ENCODE data around the gene CNDP2.

CNDP2 gene

DNA sequence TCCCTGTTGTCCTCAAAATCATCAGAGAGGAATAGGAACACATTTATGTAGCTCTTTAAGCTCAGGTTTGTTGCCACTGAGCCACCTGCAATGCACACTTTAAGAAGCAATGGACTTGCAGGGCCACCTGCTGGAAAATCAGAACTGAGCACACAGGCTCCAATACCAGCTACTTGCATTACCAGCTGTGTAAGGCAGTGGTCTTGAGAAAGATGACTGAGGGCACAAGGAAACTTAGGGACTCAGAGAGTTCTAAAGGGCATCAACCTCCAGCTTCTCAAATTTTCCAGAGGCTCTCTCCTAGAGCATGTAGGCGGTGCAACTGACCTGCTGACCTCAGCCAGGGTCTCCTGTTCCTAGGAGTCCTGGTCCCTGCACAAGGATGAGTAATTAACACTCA is 2.5 kb upstream of the CNDP2 start:
- Histone ChIP-seq H3K4me1 (ENCODE audit: control insufficient read depth, low read depth, low read length) (peaks cover under 1% of the 10 kb centered on the region), H4K8ac (ENCODE audit: low read depth, low read length) (no peak overlapping the region), H3K79me2 (ENCODE audit: control insufficient read depth, insufficient read depth, low read length) (peaks cover 21% of the 10 kb centered on the region), H3K4me2 (ENCODE audit: low read length) (no peak overlapping the region), H3K4ac (ENCODE audit: low read depth, low read length) (no peak overlapping the region), H3K27ac (ENCODE audit: low read depth, low read length) (no peak overlapping the region), H3K27me3 (ENCODE audit: insufficient read depth, low read length, poor library complexity) (no peaks in the 10 kb centered on the region), H3K9ac (ENCODE audit: low read length) (no peak overlapping the region), H2BK5ac (ENCODE audit: low read length) (no peak overlapping the region), H2BK15ac (replicated peaks; ENCODE audit: low read depth) (no peak overlapping the region), H3K18ac (ENCODE audit: low read length) (no peak overlapping the region), H4K5ac (ENCODE audit: low read length) (no peak overlapping the region), H3K56ac (ENCODE audit: low read length) (no peak overlapping the region), H2BK120ac (ENCODE audit: low read depth, low read length) (no peak overlapping the region), H2AK5ac (ENCODE audit: low read length) (no peak overlapping the region), H3K23ac (ENCODE audit: low read length) (no peak overlapping the region), H3K79me1 (ENCODE audit: low read length) (peaks cover 6% of the 10 kb centered on the region), H3K36me3 (ENCODE audit: control insufficient read depth, insufficient read depth, low read length) (no peaks in the 10 kb centered on the region), H3K4me3 (ENCODE audit: low read length) (no peak overlapping the region)
- WGBS (ENCODE audit: extremely low coverage, insufficient coverage, low lambda C conversion rate): no CpG with 5 or more reads among the region's 1 CpG
- peak; percentile 82 for DNase-seq

GRCh38 chr18:74494514-74494913 is 1.6 kb upstream of the CNDP2 start:
- H2BK15ac ChIP-seq (replicated peaks; ENCODE audit: low read depth): no peak overlapping the region
- no peak overlapping the region for H3K27ac ChIP-seq (ENCODE audit: low read depth, low read length)
- H3K27me3 ChIP-seq (ENCODE audit: insufficient read depth, low read length, poor library complexity): no peaks in the 10 kb centered on the region
- H3K4me3 ChIP-seq (ENCODE audit: low read length): no peak overlapping the region
- H3K36me3 ChIP-seq (ENCODE audit: control insufficient read depth, insufficient read depth, low read length): no peaks in the 10 kb centered on the region
- no peak overlapping the region for H3K56ac ChIP-seq (ENCODE audit: low read length)
- no peak overlapping the region for H3K4ac ChIP-seq (ENCODE audit: low read depth, low read length)
- no peak overlapping the region for H4K8ac ChIP-seq (ENCODE audit: low read depth, low read length)
- H3K79me2 ChIP-seq (ENCODE audit: control insufficient read depth, insufficient read depth, low read length): peaks cover 27% of the 10 kb centered on the region
- H3K79me1 ChIP-seq (ENCODE audit: low read length): peaks cover 11% of the 10 kb centered on the region
- H2BK5ac ChIP-seq (ENCODE audit: low read length): no peak overlapping the region
- no peak overlapping the region for H3K23ac ChIP-seq (ENCODE audit: low read length)
- DNase-seq: no peak
- H4K5ac ChIP-seq (ENCODE audit: low read length): no peak overlapping the region
- no peak overlapping the region for H3K4me2 ChIP-seq (ENCODE audit: low read length)
- H2AK5ac ChIP-seq (ENCODE audit: low read length): no peak overlapping the region
- no CpG with 5 or more reads among the region's 1 CpG for WGBS (ENCODE audit: extremely low coverage, insufficient coverage, low lambda C conversion rate)
- H3K9ac ChIP-seq (ENCODE audit: low read length): no peak overlapping the region
- no peak overlapping the region for H2BK120ac ChIP-seq (ENCODE audit: low read depth, low read length)
- no peak overlapping the region for H3K18ac ChIP-seq (ENCODE audit: low read length)
- H3K4me1 ChIP-seq (ENCODE audit: control insufficient read depth, low read depth, low read length): peaks cover 5% of the 10 kb centered on the region

DNA sequence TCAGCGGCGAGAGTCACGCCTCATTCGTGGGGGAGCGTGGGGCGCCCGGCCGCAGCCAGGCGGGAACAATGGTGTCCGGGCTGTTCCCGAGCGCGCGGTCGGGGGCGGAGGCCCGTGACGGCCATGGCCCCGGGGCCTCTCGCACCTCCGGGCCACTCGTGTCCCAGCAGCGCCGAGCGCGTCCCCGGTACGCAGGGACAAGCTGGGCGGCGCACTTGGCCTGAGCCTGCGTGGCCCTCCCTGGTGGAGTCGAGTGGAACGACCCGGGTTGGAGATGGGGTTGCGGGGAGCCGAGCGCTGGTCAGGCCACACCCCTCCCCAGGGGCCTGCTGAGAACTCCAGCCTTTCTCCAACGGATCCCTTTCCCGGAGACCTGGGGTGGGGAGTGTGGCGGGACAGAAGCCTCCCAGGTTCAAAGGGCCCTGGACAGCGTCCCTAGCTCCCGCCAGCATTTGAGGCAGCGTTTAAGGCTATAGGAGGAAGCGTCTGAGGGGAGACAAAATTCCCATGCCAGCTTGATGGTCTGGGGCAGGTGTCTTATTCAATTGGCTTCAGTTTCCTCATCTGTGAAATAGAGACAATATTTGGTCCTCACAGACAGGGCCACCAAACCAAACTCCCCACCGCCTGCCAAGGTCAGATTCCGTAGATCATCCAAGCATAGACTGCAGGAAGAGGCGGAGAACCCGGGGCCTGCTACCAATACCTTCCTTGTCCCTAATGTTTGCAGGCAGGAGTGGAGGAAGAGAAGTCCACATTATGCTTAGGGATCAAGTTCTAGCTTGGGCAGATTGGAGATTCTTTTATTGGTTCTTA is 553 bp downstream of the CNDP2 start:
- Histone ChIP-seq H3K79me1 (ENCODE audit: low read length) (peaks cover 12% of the 10 kb centered on the region), H3K23ac (ENCODE audit: low read length) (no peak overlapping the region), H2BK15ac (replicated peaks; ENCODE audit: low read depth) (no peak overlapping the region), H4K5ac (ENCODE audit: low read length) (no peak overlapping the region), H3K4me3 (ENCODE audit: low read length) (peak overlapping the region; percentile 90), H3K18ac (ENCODE audit: low read length) (peak overlapping the region; percentile 53), H3K9ac (ENCODE audit: low read length) (peak overlapping the region; percentile 97), H3K56ac (ENCODE audit: low read length) (peak overlapping the region; percentile 99), H2BK5ac (ENCODE audit: low read length) (peak overlapping the region; percentile 75), H3K79me2 (ENCODE audit: control insufficient read depth, insufficient read depth, low read length) (peaks cover 30% of the 10 kb centered on the region), H2AK5ac (ENCODE audit: low read length) (no peak overlapping the region), H3K4me1 (ENCODE audit: control insufficient read depth, low read depth, low read length) (peaks cover 5% of the 10 kb centered on the region), H3K4ac (ENCODE audit: low read depth, low read length) (peak overlapping the region; percentile 74), H4K8ac (ENCODE audit: low read depth, low read length) (no peak overlapping the region), H3K27me3 (ENCODE audit: insufficient read depth, low read length, poor library complexity) (no peaks in the 10 kb centered on the region), H3K36me3 (ENCODE audit: control insufficient read depth, insufficient read depth, low read length) (no peaks in the 10 kb centered on the region), H3K27ac (ENCODE audit: low read depth, low read length) (peak overlapping the region; percentile 61), H2BK120ac (ENCODE audit: low read depth, low read length) (no peak overlapping the region), H3K4me2 (ENCODE audit: low read length) (peak overlapping the region; percentile 72)
- peak; percentile 69 for DNase-seq
- no CpG with 5 or more reads among the region's 48 CpGs for WGBS (ENCODE audit: extremely low coverage, insufficient coverage, low lambda C conversion rate)

DNA sequence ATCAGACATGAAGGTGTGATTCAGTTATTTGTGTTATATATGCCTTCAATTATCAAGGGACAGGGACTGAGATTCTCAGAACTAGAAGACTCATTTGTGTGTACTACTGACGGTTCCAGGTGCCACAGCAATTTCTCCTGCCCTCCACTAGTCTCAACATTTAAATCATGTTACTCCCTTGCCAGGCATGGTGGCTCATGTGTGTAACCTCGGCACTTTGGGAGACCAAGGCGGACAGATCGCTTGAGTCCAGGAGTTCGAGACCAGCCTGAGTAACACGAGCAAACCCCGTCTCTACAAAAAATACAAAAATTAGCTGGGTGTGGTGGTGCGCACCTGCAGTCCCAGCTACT is 1.1 kb downstream of the CNDP2 start:
- Histone ChIP-seq H2AK5ac (ENCODE audit: low read length) (no peak overlapping the region), H3K56ac (ENCODE audit: low read length) (peak overlapping the region; percentile 99), H3K4ac (ENCODE audit: low read depth, low read length) (no peak overlapping the region), H4K8ac (ENCODE audit: low read depth, low read length) (no peak overlapping the region), H3K23ac (ENCODE audit: low read length) (no peak overlapping the region), H3K4me1 (ENCODE audit: control insufficient read depth, low read depth, low read length) (peaks cover 5% of the 10 kb centered on the region), H3K36me3 (ENCODE audit: control insufficient read depth, insufficient read depth, low read length) (no peaks in the 10 kb centered on the region), H3K79me2 (ENCODE audit: control insufficient read depth, insufficient read depth, low read length) (peaks cover 30% of the 10 kb centered on the region), H3K79me1 (ENCODE audit: low read length) (peaks cover 12% of the 10 kb centered on the region), H3K27ac (ENCODE audit: low read depth, low read length) (no peak overlapping the region), H3K27me3 (ENCODE audit: insufficient read depth, low read length, poor library complexity) (no peaks in the 10 kb centered on the region), H2BK120ac (ENCODE audit: low read depth, low read length) (no peak overlapping the region), H4K5ac (ENCODE audit: low read length) (no peak overlapping the region), H3K18ac (ENCODE audit: low read length) (no peak overlapping the region), H2BK5ac (ENCODE audit: low read length) (no peak overlapping the region), H2BK15ac (replicated peaks; ENCODE audit: low read depth) (no peak overlapping the region), H3K9ac (ENCODE audit: low read length) (peak overlapping the region; percentile 97), H3K4me3 (ENCODE audit: low read length) (no peak overlapping the region), H3K4me2 (ENCODE audit: low read length) (peak overlapping the region; percentile 72)
- no CpG with 5 or more reads among the region's 8 CpGs for WGBS (ENCODE audit: extremely low coverage, insufficient coverage, low lambda C conversion rate)
- no peak for DNase-seq

- Histone ChIP-seq H3K79me1 (ENCODE audit: low read length) (peaks cover 12% of the 10 kb centered on the region), H3K4me2 (ENCODE audit: low read length) (no peak overlapping the region), H3K4me3 (ENCODE audit: low read length) (no peak overlapping the region), H3K27ac (ENCODE audit: low read depth, low read length) (no peak overlapping the region), H2BK120ac (ENCODE audit: low read depth, low read length) (no peak overlapping the region), H3K23ac (ENCODE audit: low read length) (no peak overlapping the region), H3K27me3 (ENCODE audit: insufficient read depth, low read length, poor library complexity) (no peaks in the 10 kb centered on the region), H2AK5ac (ENCODE audit: low read length) (no peak overlapping the region), H3K79me2 (ENCODE audit: control insufficient read depth, insufficient read depth, low read length) (peaks cover 30% of the 10 kb centered on the region), H3K4me1 (ENCODE audit: control insufficient read depth, low read depth, low read length) (peaks cover 5% of the 10 kb centered on the region), H4K5ac (ENCODE audit: low read length) (no peak overlapping the region), H3K4ac (ENCODE audit: low read depth, low read length) (no peak overlapping the region), H3K9ac (ENCODE audit: low read length) (no peak overlapping the region), H2BK5ac (ENCODE audit: low read length) (no peak overlapping the region), H3K36me3 (ENCODE audit: control insufficient read depth, insufficient read depth, low read length) (peaks cover 2% of the 10 kb centered on the region), H3K56ac (ENCODE audit: low read length) (no peak overlapping the region), H3K18ac (ENCODE audit: low read length) (no peak overlapping the region), H2BK15ac (replicated peaks; ENCODE audit: low read depth) (no peak overlapping the region), H4K8ac (ENCODE audit: low read depth, low read length) (no peak overlapping the region)
- no peak for DNase-seq
- no CpG with 5 or more reads among the region's 3 CpGs for WGBS (ENCODE audit: extremely low coverage, insufficient coverage, low lambda C conversion rate)
Observed at GRCh38 chr18:74497778-74498177, 1.6 kb downstream of the CNDP2 start.

All from mesendoderm (in vitro differentiated cells).